GM13976 (cell line): ENCODE data around the gene TNNI3K.

ENCODE experiments used
- DNase-seq: peaks from one replicate; pipeline ENCODE4 v3.0.0; 2012; ENCODE audit warnings: low spot score
- in situ Hi-C: fragments of 300-500 bp; cut with MboI; formaldehyde crosslinking; loops from one replicate; pipeline ENCODE4 v1.12.0; 2022; ENCODE audit warnings: low sequenced_read_pairs, mixed read lengths, inconsistent platforms; ENCODE audit not compliant: unreplicated experiment
- TF ChIP-seq, protein P1 (sequence below): IDR thresholded peaks from 2 replicates; pipeline ENCODE4 v1.5.1; 2012; ENCODE audit warnings: borderline replicate concordance, mild to moderate bottlenecking; ENCODE audit not compliant: insufficient read depth; ENCODE audit errors: extremely low read depth, missing control alignments, control extremely low read depth

The TNNI3K gene

DNA sequence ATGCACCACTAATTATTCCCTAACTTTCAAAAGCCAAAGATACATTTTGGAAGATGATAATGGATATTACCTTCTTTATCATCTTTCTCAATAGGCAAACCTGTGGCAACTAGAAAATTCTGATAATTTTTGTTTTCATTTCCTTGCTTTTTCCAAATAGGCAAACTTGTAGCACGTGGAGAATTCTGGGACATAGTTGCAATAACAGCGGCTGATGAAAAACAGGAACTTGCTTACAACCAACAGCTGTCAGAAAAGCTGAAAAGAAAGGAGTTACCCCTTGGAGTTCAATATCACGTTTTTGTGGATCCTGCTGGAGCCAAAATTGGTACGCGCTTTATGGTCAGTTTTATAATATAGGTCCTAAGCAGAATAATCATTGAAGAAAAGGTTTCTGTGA lies 35.7 kb upstream of the TNNI3K start:
- no peak for DNase-seq
- TF ChIP-seq, protein P1, sequence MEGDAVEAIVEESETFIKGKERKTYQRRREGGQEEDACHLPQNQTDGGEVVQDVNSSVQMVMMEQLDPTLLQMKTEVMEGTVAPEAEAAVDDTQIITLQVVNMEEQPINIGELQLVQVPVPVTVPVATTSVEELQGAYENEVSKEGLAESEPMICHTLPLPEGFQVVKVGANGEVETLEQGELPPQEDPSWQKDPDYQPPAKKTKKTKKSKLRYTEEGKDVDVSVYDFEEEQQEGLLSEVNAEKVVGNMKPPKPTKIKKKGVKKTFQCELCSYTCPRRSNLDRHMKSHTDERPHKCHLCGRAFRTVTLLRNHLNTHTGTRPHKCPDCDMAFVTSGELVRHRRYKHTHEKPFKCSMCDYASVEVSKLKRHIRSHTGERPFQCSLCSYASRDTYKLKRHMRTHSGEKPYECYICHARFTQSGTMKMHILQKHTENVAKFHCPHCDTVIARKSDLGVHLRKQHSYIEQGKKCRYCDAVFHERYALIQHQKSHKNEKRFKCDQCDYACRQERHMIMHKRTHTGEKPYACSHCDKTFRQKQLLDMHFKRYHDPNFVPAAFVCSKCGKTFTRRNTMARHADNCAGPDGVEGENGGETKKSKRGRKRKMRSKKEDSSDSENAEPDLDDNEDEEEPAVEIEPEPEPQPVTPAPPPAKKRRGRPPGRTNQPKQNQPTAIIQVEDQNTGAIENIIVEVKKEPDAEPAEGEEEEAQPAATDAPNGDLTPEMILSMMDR = no peak
- in situ Hi-C loops = no loop called here

- in situ Hi-C loops = no loop called here
- no peak for DNase-seq
- TF ChIP-seq, protein P1 = no peak
Measured at GRCh38 chr1:74205266-74205665, 29.9 kb upstream of the TNNI3K start.

GRCh38 chr1:74215229-74215628 lies 20.0 kb upstream of the TNNI3K start:
- in situ Hi-C loops = no loop called here
- TF ChIP-seq, protein P1 = no peak
- DNase-seq = no peak

- in situ Hi-C loops = no loop called here
Measured at GRCh38 chr1:74222701-74223100, 12.5 kb upstream of the TNNI3K start.

DNA sequence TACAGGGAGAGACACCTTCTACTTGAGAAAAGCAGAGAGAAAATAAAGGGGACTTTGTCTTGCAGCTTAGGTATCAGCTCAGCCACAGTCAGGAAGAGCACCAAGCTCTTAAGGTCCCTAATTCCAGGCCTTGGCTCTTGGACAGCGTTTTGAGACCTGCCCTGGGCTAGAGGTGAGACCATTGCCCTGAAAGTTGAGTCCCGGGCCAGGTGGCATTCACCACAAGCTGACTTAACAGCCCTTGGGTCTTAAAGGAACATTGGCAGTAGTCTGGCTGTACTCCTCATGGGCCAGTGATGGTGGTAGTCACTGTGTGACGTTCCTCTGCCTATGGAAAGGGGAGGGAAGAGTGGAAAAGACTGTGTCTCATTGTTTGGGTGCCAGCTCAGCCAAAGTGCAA lies 11.7 kb upstream of the TNNI3K start:
- TF ChIP-seq, protein P1 = no peak
- in situ Hi-C loops = no loop called here
- no peak for DNase-seq

More at GRCh38 chr1:74222701-74223100, 12.5 kb upstream of the TNNI3K start:
- TF ChIP-seq, protein P1 = no peak
- DNase-seq = no peak

DNA sequence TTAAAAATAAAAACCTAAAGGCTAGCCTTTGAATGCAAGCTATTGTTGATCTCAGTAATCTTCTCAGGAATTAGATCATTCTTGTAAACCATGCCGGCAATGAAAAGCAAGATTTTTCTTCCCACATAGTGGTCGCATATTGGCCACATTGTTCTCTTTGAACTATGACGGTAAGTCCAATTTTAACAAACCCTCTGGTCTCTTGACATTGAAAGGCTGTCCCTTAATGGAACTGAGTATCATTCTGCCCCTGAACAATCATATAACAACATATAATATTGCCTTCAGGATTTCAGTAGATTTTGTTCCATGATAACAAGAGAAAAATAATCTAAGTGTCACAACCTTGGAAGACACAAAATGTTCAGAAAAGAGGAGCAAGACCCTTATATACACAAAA lies 1.3 kb downstream of the TNNI3K start:
- in situ Hi-C loops = no loop called here
- no peak for DNase-seq

More for the DNA sequence above, 1.3 kb downstream of the TNNI3K start:
- TF ChIP-seq, protein P1 = no peak
